WTC11 (cell line): Measurements from ENCODE around the gene RPS6KB2. TPM values are rescaled to one million over a fixed set of nuclear protein-coding genes. Genes with fewer than 3 reads are reported as not detected.

Experiments
- ATAC-seq: fragments of 200-7000 bp; cut with Tn5 transposase; 2 replicates; pipeline ENCODE4 v1.10.0; 2021; ENCODE audit warnings: mild to moderate bottlenecking, moderate library complexity
- CTCF ChIA-PET: fragments of 300-600 bp; sonication (Branson Sonifier 250); formaldehyde crosslinking; loops from one replicate; lab custom pipeline; 2021; ENCODE audit warnings: antibody characterized with exemption; lab: Charles Lee
- POLR2A ChIA-PET: fragments of 350-600 bp; sonication (Branson Sonifier 250); formaldehyde crosslinking; loops from one replicate; lab custom pipeline; 2021; ENCODE audit warnings: antibody characterized with exemption; lab: Charles Lee
- DNase-seq: peaks from one replicate; pipeline ENCODE4 v3.0.0; 2021; ENCODE audit warnings: low spot score
- H3K27ac Mint-ChIP-seq: 2 replicates; pipeline ENCODE4 v1.8.0; 2021; ENCODE audit warnings: mixed read lengths
- H3K27me3 Mint-ChIP-seq: 2 replicates; pipeline ENCODE4 v1.8.0; 2021; ENCODE audit warnings: low read depth, mild to moderate bottlenecking, moderate library complexity, mixed read lengths
- H3K36me3 Mint-ChIP-seq: 2 replicates; pipeline ENCODE4 v1.8.0; 2021; ENCODE audit warnings: mixed read lengths
- H3K4me1 Mint-ChIP-seq: 2 replicates; pipeline ENCODE4 v1.8.0; 2022; ENCODE audit warnings: mixed read lengths
- H3K4me3 Mint-ChIP-seq: 2 replicates; pipeline ENCODE4 v1.8.0; 2021; ENCODE audit warnings: mild to moderate bottlenecking, moderate library complexity, mixed read lengths
- H3K9me3 Mint-ChIP-seq: 2 replicates; pipeline ENCODE4 v1.8.0; 2021; ENCODE audit warnings: mixed read lengths
- ARID4B ChIP-seq: sonication (generic); formaldehyde crosslinking; IDR thresholded peaks from 2 replicates; pipeline ENCODE4 v1.8.0; 2023; ENCODE audit warnings: missing genetic modification reagents, mild to moderate bottlenecking, borderline replicate concordance
- ATF3 ChIP-seq: sonication (generic); formaldehyde crosslinking; conservative IDR thresholded peaks from 2 replicates; pipeline ENCODE4 v1.8.1; 2022; ENCODE audit warnings: mild to moderate bottlenecking, missing genetic modification reagents
- CBFB ChIP-seq: sonication (generic); formaldehyde crosslinking; IDR thresholded peaks from 2 replicates; pipeline ENCODE4 v1.8.1; 2022; ENCODE audit warnings: mild to moderate bottlenecking, low read depth, missing genetic modification reagents
- CREM ChIP-seq: sonication (generic); formaldehyde crosslinking; IDR thresholded peaks from 2 replicates; pipeline ENCODE4 v1.8.1; 2022; ENCODE audit warnings: mild to moderate bottlenecking, missing genetic modification reagents, moderate library complexity
- ESRRA ChIP-seq: sonication (generic); formaldehyde crosslinking; IDR thresholded peaks from 2 replicates; pipeline ENCODE4 v1.8.1; 2022; ENCODE audit warnings: mild to moderate bottlenecking, missing genetic modification reagents, borderline replicate concordance
- GTF2I ChIP-seq: fragments of 250-450 bp; sonication (Bioruptor Pico); conservative IDR thresholded peaks from 2 replicates; pipeline ENCODE4 v1.4.0; 2021; ENCODE audit warnings: mild to moderate bottlenecking
- JUN ChIP-seq: sonication (generic); formaldehyde crosslinking; IDR thresholded peaks from 2 replicates; pipeline ENCODE4 v1.8.0; 2023; ENCODE audit warnings: mild to moderate bottlenecking, missing genetic modification reagents
- MXD4 ChIP-seq: fragments of 250-450 bp; sonication (Bioruptor Pico); IDR thresholded peaks from 2 replicates; pipeline ENCODE4 v1.8.0; 2021; ENCODE audit warnings: mild to moderate bottlenecking, moderate library complexity, borderline replicate concordance
- NFATC4 ChIP-seq: fragments of 250-450 bp; sonication (Bioruptor Pico); IDR thresholded peaks from 2 replicates; pipeline ENCODE4 v1.9.0; 2021; ENCODE audit warnings: mild to moderate bottlenecking
- NFYB ChIP-seq: sonication (generic); formaldehyde crosslinking; conservative IDR thresholded peaks from 2 replicates; pipeline ENCODE4 v1.8.0; 2022; ENCODE audit warnings: low read depth, missing genetic modification reagents
- NR2C2 ChIP-seq: sonication (generic); formaldehyde crosslinking; IDR thresholded peaks from 2 replicates; pipeline ENCODE4 v1.8.0; 2022; ENCODE audit warnings: mild to moderate bottlenecking, missing genetic modification reagents
- SOX15 ChIP-seq: fragments of 250-450 bp; sonication (Bioruptor Pico); IDR thresholded peaks from 2 replicates; pipeline ENCODE4 v1.9.0; 2021; ENCODE audit warnings: mild to moderate bottlenecking
- SP1 ChIP-seq: sonication (generic); formaldehyde crosslinking; conservative IDR thresholded peaks from 2 replicates; pipeline ENCODE4 v1.8.1; 2022; ENCODE audit warnings: missing genetic modification reagents
- TCF7 ChIP-seq: sonication (generic); formaldehyde crosslinking; IDR thresholded peaks from 2 replicates; pipeline ENCODE4 v1.8.0; 2022; ENCODE audit warnings: mild to moderate bottlenecking, low read depth, missing genetic modification reagents, moderate library complexity
- ZNF138 ChIP-seq: sonication (generic); formaldehyde crosslinking; conservative IDR thresholded peaks from 2 replicates; pipeline ENCODE4 v1.8.1; 2022; ENCODE audit warnings: mild to moderate bottlenecking, moderate library complexity, missing genetic modification reagents
- ZNF396 ChIP-seq: fragments of 250-450 bp; sonication (Bioruptor Pico); IDR thresholded peaks from 2 replicates; pipeline ENCODE4 v1.8.0; 2021; ENCODE audit warnings: mild to moderate bottlenecking, moderate library complexity, borderline replicate concordance
- total RNA-seq: library from RNA; stranded (reverse); gene quantifications from 3 replicates; pipeline ENCODE4 v1.2.3, GENCODE V29; 2021
- TF ChIP-seq, protein P1 (sequence below): fragments of 250-450 bp; sonication (Bioruptor Pico); IDR thresholded peaks from 2 replicates; pipeline ENCODE4 v2.1.2; 2022; ENCODE audit warnings: mild to moderate bottlenecking, moderate library complexity
- TF ChIP-seq, protein P2 (sequence below): sonication (generic); formaldehyde crosslinking; IDR thresholded peaks from 2 replicates; pipeline ENCODE4 v1.8.0; 2023; ENCODE audit warnings: mild to moderate bottlenecking, missing genetic modification reagents
- TF ChIP-seq, protein P3 (sequence below): sonication (generic); formaldehyde crosslinking; conservative IDR thresholded peaks from 2 replicates; pipeline ENCODE4 v1.8.1; 2023; ENCODE audit warnings: mild to moderate bottlenecking, low read depth, missing genetic modification reagents, moderate library complexity
- TF ChIP-seq, protein P4 (sequence below): sonication (generic); formaldehyde crosslinking; IDR thresholded peaks from 2 replicates; pipeline ENCODE4 v1.8.1; 2023; ENCODE audit warnings: mild to moderate bottlenecking, missing genetic modification reagents

The RPS6KB2 gene
- total RNA-seq, 1 experiment from 2014 or later, result 54.7 TPM

DNA sequence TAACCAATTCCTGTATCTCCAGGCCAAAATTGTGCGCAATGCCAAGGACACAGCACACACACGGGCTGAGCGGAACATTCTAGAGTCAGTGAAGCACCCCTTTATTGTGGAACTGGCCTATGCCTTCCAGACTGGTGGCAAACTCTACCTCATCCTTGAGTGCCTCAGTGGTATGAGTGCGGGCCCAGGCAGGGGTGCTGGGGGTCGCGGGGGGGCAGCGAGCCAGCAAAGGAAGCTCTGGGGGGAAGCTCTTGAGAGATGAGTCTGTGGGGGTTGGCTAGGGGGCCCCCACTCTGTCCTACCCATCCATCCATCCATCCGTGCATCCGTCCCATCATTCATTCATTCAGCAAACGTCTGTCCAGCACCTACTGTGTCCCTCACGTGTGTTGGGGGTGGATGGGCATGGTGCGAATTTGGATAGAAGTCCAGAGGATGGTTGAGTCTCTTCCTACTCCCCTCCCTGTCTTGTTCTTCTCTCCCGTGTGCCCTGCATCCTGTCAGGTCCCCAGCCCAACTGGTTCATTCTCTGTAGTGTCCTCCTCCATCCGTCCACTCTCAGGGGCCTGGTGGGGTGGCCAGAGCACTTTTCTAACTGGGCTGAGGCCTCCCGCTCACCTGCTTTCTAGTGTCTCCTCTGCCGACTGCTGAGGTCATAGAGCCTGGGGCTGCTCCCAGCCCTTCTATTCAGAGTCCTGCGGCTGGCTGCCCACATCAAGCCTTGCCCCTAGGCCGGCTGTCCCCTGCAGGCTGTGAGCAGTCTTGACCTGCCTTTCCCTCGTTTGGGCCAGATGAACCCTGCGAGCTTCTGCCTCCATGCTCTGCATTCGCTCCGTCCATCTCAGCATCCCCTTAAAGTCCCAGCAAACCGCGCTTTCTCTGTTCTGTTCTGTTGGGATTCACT, 3.3 kb downstream of the RPS6KB2 start:
- Mint-ChIP-seq H3K9me3 (no peaks in the 10 kb centered on the region), H3K4me3 (0 out of 2 replicates have a peak overlapping the region, but pooled peaks have one; percentile 3), H3K4me1 (peaks cover 9% of the 10 kb centered on the region), H3K36me3 (peaks cover 9% of the 10 kb centered on the region), H3K27ac (peak overlapping the region; percentile 14; the same call in 1 of the 2 replicates), H3K27me3 (no peaks in the 10 kb centered on the region)
- DNase-seq, result no peak
- no peak for ATAC-seq
- TF ChIP-seq ZNF396 (CRISPR knock-in tag) (no peak), NFATC4 (CRISPR knock-in tag) (no peak), NFYB (no peak), GTF2I (no peak), CBFB (no peak), TCF7 (CRISPR knock-in tag) (no peak), CREM (CRISPR knock-in tag) (no peak), JUN (CRISPR knock-in tag) (no peak), SP1 (no peak)
- TF ChIP-seq, protein P1, sequence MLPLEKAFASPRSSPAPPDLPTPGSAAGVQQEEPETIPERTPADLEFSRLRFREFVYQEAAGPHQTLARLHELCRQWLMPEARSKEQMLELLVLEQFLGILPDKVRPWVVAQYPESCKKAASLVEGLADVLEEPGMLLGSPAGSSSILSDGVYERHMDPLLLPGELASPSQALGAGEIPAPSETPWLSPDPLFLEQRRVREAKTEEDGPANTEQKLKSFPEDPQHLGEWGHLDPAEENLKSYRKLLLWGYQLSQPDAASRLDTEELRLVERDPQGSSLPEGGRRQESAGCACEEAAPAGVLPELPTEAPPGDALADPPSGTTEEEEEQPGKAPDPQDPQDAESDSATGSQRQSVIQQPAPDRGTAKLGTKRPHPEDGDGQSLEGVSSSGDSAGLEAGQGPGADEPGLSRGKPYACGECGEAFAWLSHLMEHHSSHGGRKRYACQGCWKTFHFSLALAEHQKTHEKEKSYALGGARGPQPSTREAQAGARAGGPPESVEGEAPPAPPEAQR (CRISPR knock-in tag), result no peak
- TF ChIP-seq, protein P2, sequence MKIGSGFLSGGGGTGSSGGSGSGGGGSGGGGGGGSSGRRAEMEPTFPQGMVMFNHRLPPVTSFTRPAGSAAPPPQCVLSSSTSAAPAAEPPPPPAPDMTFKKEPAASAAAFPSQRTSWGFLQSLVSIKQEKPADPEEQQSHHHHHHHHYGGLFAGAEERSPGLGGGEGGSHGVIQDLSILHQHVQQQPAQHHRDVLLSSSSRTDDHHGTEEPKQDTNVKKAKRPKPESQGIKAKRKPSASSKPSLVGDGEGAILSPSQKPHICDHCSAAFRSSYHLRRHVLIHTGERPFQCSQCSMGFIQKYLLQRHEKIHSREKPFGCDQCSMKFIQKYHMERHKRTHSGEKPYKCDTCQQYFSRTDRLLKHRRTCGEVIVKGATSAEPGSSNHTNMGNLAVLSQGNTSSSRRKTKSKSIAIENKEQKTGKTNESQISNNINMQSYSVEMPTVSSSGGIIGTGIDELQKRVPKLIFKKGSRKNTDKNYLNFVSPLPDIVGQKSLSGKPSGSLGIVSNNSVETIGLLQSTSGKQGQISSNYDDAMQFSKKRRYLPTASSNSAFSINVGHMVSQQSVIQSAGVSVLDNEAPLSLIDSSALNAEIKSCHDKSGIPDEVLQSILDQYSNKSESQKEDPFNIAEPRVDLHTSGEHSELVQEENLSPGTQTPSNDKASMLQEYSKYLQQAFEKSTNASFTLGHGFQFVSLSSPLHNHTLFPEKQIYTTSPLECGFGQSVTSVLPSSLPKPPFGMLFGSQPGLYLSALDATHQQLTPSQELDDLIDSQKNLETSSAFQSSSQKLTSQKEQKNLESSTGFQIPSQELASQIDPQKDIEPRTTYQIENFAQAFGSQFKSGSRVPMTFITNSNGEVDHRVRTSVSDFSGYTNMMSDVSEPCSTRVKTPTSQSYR (CRISPR knock-in tag), result no peak
- ChIA-PET POLR2A (no interaction called here), CTCF (interaction anchor here (4.5 kb wide), 1 partner anchor 30 kb away, joined by 23 read pairs; the partner anchor contains the start of gene PPP1CA)

GRCh38 chr11:67432655-67433349, 4.5 kb downstream of the RPS6KB2 start:
- Mint-ChIP-seq H3K9me3 (no peaks in the 10 kb centered on the region), H3K4me3 (no peak overlapping the region), H3K27me3 (no peaks in the 10 kb centered on the region), H3K4me1 (peaks cover 10% of the 10 kb centered on the region), H3K36me3 (peaks cover 9% of the 10 kb centered on the region), H3K27ac (no peak overlapping the region)
- no peak for ATAC-seq
- POLR2A ChIA-PET, result no interaction called here
- CTCF ChIA-PET, result no interaction called here
- no peak for DNase-seq
- TF ChIP-seq SOX15 (CRISPR knock-in tag) (no peak), ZNF138 (CRISPR knock-in tag) (no peak), ATF3 (CRISPR knock-in tag) (no peak), ESRRA (CRISPR knock-in tag) (no peak), ARID4B (CRISPR knock-in tag) (no peak), GTF2I (no peak), MXD4 (CRISPR knock-in tag) (no peak), NR2C2 (no peak)
- TF ChIP-seq, protein P3, sequence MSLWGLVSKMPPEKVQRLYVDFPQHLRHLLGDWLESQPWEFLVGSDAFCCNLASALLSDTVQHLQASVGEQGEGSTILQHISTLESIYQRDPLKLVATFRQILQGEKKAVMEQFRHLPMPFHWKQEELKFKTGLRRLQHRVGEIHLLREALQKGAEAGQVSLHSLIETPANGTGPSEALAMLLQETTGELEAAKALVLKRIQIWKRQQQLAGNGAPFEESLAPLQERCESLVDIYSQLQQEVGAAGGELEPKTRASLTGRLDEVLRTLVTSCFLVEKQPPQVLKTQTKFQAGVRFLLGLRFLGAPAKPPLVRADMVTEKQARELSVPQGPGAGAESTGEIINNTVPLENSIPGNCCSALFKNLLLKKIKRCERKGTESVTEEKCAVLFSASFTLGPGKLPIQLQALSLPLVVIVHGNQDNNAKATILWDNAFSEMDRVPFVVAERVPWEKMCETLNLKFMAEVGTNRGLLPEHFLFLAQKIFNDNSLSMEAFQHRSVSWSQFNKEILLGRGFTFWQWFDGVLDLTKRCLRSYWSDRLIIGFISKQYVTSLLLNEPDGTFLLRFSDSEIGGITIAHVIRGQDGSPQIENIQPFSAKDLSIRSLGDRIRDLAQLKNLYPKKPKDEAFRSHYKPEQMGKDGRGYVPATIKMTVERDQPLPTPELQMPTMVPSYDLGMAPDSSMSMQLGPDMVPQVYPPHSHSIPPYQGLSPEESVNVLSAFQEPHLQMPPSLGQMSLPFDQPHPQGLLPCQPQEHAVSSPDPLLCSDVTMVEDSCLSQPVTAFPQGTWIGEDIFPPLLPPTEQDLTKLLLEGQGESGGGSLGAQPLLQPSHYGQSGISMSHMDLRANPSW, result no peak
- TF ChIP-seq, protein P4, sequence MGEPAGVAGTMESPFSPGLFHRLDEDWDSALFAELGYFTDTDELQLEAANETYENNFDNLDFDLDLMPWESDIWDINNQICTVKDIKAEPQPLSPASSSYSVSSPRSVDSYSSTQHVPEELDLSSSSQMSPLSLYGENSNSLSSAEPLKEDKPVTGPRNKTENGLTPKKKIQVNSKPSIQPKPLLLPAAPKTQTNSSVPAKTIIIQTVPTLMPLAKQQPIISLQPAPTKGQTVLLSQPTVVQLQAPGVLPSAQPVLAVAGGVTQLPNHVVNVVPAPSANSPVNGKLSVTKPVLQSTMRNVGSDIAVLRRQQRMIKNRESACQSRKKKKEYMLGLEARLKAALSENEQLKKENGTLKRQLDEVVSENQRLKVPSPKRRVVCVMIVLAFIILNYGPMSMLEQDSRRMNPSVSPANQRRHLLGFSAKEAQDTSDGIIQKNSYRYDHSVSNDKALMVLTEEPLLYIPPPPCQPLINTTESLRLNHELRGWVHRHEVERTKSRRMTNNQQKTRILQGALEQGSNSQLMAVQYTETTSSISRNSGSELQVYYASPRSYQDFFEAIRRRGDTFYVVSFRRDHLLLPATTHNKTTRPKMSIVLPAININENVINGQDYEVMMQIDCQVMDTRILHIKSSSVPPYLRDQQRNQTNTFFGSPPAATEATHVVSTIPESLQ (CRISPR knock-in tag), result no peak
